ENCODE measurements around the gene HS3ST6. TPM values are rescaled to one million over a fixed set of nuclear protein-coding genes. Genes with fewer than 3 reads are reported as not detected.

Gene HS3ST6
- polyA plus RNA-seq, 1 of the 3 experiments (the other 2 are of a cell fraction), result 0.03 TPM

GRCh38 chr16:1950047-1950446, 31.8 kb upstream of the HS3ST6 start (continued):
- TF ChIP-seq REST (IDR thresholded peaks at IDR 0.05; ENCODE audit: low read depth, low read length) (no peak), NRF1 (IDR thresholded peaks at IDR 0.05; ENCODE audit: low read depth, low read length) (no peak), JUND (IDR thresholded peaks at IDR 0.05) (no peak), SIN3A (IDR thresholded peaks at IDR 0.05; ENCODE audit: borderline replicate concordance, low read depth, low read length) (no peak)

- no peak for TF ChIP-seq RCOR1 (IDR thresholded peaks at IDR 0.05; ENCODE audit: low read length)
- no peak for TF ChIP-seq EP300 (IDR thresholded peaks at IDR 0.05; ENCODE audit: borderline replicate concordance in 1 of 2, low read depth in 1 of 2, low read length in 1 of 2)
- TF ChIP-seq MXI1 (IDR thresholded peaks at IDR 0.05; ENCODE audit: low read depth, low read length), result no peak
- no peak for TF ChIP-seq ZBTB33 (IDR thresholded peaks at IDR 0.05; ENCODE audit: borderline replicate concordance, low read depth)
- TF ChIP-seq CTCF (IDR thresholded peaks at IDR 0.05), result no peak
- no peak for TF ChIP-seq GATA2 (CRISPR knock-in tag; IDR thresholded peaks at IDR 0.05)
- TF ChIP-seq RFX5 (IDR thresholded peaks at IDR 0.05; ENCODE audit: low read length), result no peak
- TF ChIP-seq USF1 (IDR thresholded peaks at IDR 0.05; ENCODE audit: borderline replicate concordance, low read depth), result no peak
- Histone ChIP-seq H3K4me3 (ENCODE audit: low read depth in 2 of 2, low read length in 1 of 2) (no peak overlapping the region), H3K27me3 (ENCODE audit: insufficient read depth) (no peaks in the 10 kb centered on the region), H2AFZ (ENCODE audit: low read depth) (no peak overlapping the region), H4K20me1 (ENCODE audit: insufficient read depth) (no peaks in the 10 kb centered on the region), H3K4me2 (no peak overlapping the region), H3K27ac (ENCODE audit: low read depth in 2 of 2, low read length in 1 of 2) (no peak overlapping the region), H3K9ac (no peak overlapping the region), H3K79me2 (ENCODE audit: insufficient read depth) (no peaks in the 10 kb centered on the region), H3F3A (replicated peaks; ENCODE audit: insufficient read depth) (no peaks in the 10 kb centered on the region), H3K4me1 (ENCODE audit: control insufficient read depth in 1 of 2, insufficient read depth in 2 of 2, low read depth in 1 of 2, low read length in 1 of 2) (peaks cover 0 to 5% of the 10 kb centered on the region in 2 experiments; a peak in 1 of 4 replicates), H3K9me2 (no peaks in the 10 kb centered on the region), H3K9me3 (no peaks in the 10 kb centered on the region), H3K36me3 (replicated peaks in 1 of 2; ENCODE audit: control insufficient read depth in 1 of 2, insufficient read depth in 2 of 2, low read length in 1 of 2) (no peaks in the 10 kb centered on the region)
- 79% methylated on average over 11 of the region's 11 CpGs for WGBS (ENCODE audit: low lambda C conversion rate)
- DNase-seq, result no peak
- ChIA-PET POLR2A (no interaction called here), CTCF (interaction anchor here (1.1 kb wide), 1 partner anchor 9 kb away, joined by 5 read pairs; no protein-coding TSS in a partner anchor)
Measured at GRCh38 chr16:1949507-1949906, 31.3 kb upstream of the HS3ST6 start.

Data from SK-N-SH (cell line).